Lung (tissue), 12 donors: ENCODE results near the gene COL4A6. TPM values are rescaled to one million over a fixed set of nuclear protein-coding genes. Genes with fewer than 3 reads are reported as not detected.

Experiments used
- ATAC-seq: fragments of 200-7000 bp; cut with Tn5 transposase; one replicate; pipeline ENCODE4 v1.9.1; 2020; ENCODE audit warnings: moderate number of reproducible peaks; ENCODE audit not compliant: insufficient read depth, low FRiP score
- DNase-seq, 3 donors: peaks; one replicate each; pipeline ENCODE4 v3.0.0-alpha.2; 2013 to 2017
- H3K27ac ChIP-seq, 2 donors: one replicate each; pipeline ENCODE4 v1.5.1; 2013; ENCODE audit warnings: mild to moderate bottlenecking in 2 of 2, moderate library complexity in 2 of 2, control low read depth in 1 of 2, inconsistent platforms in 1 of 2, low read depth in 1 of 2, low read length in 1 of 2
- H3K27me3 ChIP-seq, 3 donors: one replicate each; pipeline ENCODE4 v1.5.1; 2013; ENCODE audit warnings: low read length in 2 of 3; ENCODE audit not compliant: control insufficient read depth in 3 of 3, insufficient read depth in 3 of 3
- H3K36me3 ChIP-seq, 4 donors: one replicate each; pipeline ENCODE4 v1.5.1; 2013; ENCODE audit warnings: low read length in 4 of 4, mild to moderate bottlenecking in 1 of 4, moderate library complexity in 1 of 4; ENCODE audit not compliant: control insufficient read depth in 4 of 4, insufficient read depth in 4 of 4
- H3K4me1 ChIP-seq, 5 donors: one replicate each; pipeline ENCODE4 v1.5.1; 2013; ENCODE audit warnings: low read length in 5 of 5, mild to moderate bottlenecking in 2 of 5, moderate library complexity in 1 of 5; ENCODE audit not compliant: control insufficient read depth in 5 of 5, insufficient read depth in 5 of 5
- H3K4me3 ChIP-seq: one replicate; pipeline ENCODE4 v1.5.1; 2013; ENCODE audit warnings: mild to moderate bottlenecking, control low read depth, moderate library complexity
- H3K9ac ChIP-seq, 2 donors: one replicate each; pipeline ENCODE4 v1.5.1; 2013; ENCODE audit warnings: low read length in 2 of 2, control low read depth in 1 of 2; ENCODE audit not compliant: insufficient read depth in 1 of 2
- H3K9me3 ChIP-seq, 4 donors: one replicate each; pipeline ENCODE4 v1.5.1; 2013; ENCODE audit warnings: low read length in 3 of 4, mild to moderate bottlenecking in 1 of 4, moderate library complexity in 1 of 4; ENCODE audit not compliant: control insufficient read depth in 4 of 4, insufficient read depth in 3 of 4
- WGBS, 2 donors: extraction: QIAGEN DNeasy Blood & Tissue Kit; methylation state at CpG; one replicate each; pipeline ENCODE4 v1.1.7; 2013; 5-methylcytosine and 5-hydroxymethylcytosine counted together
- polyA plus RNA-seq, 2 donors: library from polyadenylated mRNA; stranded (reverse); fragments of 200-250 nt; gene quantifications; one replicate each; pipeline ENCODE4 v1.2.1, GENCODE V29; 2013
- total RNA-seq, 2 donors: library from RNA; depleted of rRNA in 1 of 2; stranded (reverse); fragments of >200 nt in 1 of 2; gene quantifications; one replicate each; pipeline ENCODE4 v1.2.1, GENCODE V29; 2014 to 2021
- TF ChIP-seq, protein P1 (sequence below): IDR thresholded peaks from 2 replicates; pipeline ENCODE4 v1.5.1; 2012; ENCODE audit warnings: mild to moderate bottlenecking; ENCODE audit errors: control extremely low read depth, extremely low read depth
- donor health status: control.
- donor health status: control.
- donor health status: Bipolar disorder and iron deficiency.
- donor health status: healthy.
- donor health status: DM: yes; HTN: yes; CAD: no.

The COL4A6 gene
- total and polyA plus RNA-seq, 4 donors, result 0.57 to 16.7 (median 1.6) TPM

DNA sequence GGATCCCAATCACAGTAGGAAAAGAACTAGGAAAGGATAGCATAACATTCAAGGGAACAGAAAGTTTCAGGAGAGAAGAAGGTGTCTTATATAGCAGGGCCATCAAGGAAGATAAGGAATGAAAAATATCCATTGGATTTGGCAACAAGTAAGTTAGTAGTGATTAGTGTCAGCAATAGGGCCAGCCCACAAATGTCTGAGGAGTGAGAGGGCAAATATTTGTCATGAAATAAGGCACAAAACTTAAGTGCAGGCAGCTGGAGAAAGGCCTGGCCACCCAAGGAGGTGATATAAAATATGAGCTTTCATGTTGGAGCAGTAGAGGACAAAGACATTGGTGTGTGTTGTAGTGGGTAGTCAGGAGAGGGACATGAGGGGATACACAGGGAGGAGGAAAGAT, 132.1 kb downstream of the COL4A6 start:
- TF ChIP-seq, protein P1, sequence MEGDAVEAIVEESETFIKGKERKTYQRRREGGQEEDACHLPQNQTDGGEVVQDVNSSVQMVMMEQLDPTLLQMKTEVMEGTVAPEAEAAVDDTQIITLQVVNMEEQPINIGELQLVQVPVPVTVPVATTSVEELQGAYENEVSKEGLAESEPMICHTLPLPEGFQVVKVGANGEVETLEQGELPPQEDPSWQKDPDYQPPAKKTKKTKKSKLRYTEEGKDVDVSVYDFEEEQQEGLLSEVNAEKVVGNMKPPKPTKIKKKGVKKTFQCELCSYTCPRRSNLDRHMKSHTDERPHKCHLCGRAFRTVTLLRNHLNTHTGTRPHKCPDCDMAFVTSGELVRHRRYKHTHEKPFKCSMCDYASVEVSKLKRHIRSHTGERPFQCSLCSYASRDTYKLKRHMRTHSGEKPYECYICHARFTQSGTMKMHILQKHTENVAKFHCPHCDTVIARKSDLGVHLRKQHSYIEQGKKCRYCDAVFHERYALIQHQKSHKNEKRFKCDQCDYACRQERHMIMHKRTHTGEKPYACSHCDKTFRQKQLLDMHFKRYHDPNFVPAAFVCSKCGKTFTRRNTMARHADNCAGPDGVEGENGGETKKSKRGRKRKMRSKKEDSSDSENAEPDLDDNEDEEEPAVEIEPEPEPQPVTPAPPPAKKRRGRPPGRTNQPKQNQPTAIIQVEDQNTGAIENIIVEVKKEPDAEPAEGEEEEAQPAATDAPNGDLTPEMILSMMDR, result no peak
- H3K9me3 ChIP-seq, result no peaks in the 10 kb centered on the region
- peaks cover 0 to 15% (median 2%) of the 10 kb centered on the region in 5 donors for H3K4me1 ChIP-seq
- peaks cover 0 to 42% (median 11%) of the 10 kb centered on the region in 3 donors for H3K27me3 ChIP-seq
- no peak for DNase-seq
- no peak overlapping the region for H3K27ac ChIP-seq
- H3K4me3 ChIP-seq, result no peak overlapping the region
- ATAC-seq, result no peak
- no peaks in the 10 kb centered on the region for H3K36me3 ChIP-seq
- no peak overlapping the region for H3K9ac ChIP-seq

DNA sequence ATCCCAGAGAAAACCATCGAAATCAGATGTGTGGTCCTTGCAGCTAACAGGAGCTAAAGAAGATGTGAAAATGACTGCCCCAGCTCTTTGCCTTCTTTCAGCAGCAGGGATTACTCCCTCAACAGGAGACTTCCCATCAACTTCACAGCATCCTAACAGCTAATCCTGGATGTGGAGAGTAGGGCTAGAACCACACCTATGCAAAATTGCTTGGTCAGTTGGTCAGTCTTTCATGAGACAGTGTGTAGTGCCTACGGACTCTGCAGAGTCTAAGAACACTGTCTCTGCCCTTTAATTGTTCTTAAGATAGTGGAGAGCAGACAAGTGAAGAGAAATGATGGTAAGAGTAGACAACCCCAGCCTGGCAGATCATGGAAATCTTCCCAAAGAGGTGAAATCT, 133.5 kb downstream of the COL4A6 start:
- H3K9ac ChIP-seq, result no peak overlapping the region
- ATAC-seq (no peak), DNase-seq (no peak)
- H3K9me3 ChIP-seq, result no peaks in the 10 kb centered on the region
- TF ChIP-seq, protein P1, result no peak
- WGBS, 2 donors, result 54 to 75% methylated on average over 2 of the region's 2 CpGs
- no peaks in the 10 kb centered on the region for H3K36me3 ChIP-seq
- peaks cover 0 to 47% (median 11%) of the 10 kb centered on the region in 3 donors for H3K27me3 ChIP-seq
- H3K4me1 ChIP-seq, result peaks cover 0 to 25% (median 0%) of the 10 kb centered on the region in 5 donors
- no peak overlapping the region for H3K4me3 ChIP-seq
- no peak overlapping the region for H3K27ac ChIP-seq

DNA sequence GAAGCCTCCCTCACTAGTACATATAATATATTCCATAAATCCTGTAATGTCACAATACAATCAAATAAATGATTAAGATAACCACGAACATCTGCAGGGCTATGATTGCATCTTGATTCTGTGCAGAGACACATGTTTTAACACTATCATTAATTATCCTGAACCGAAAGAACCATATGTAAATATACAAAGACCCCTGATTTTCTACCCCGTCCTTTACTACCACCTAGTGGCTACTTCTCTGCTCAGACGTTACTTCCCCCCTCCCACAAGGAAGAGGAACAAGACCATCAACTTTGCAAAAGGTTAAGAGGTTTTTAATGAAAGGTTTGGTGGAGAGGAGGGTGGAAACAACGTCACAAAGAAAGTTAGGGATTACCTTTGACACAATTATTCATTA, 134.0 kb downstream of the COL4A6 start:
- Histone ChIP-seq H3K9me3 (no peaks in the 10 kb centered on the region), H3K9ac (no peak overlapping the region), H3K4me1 (peaks cover 0 to 30% (median 1%) of the 10 kb centered on the region in 5 donors), H3K4me3 (no peak overlapping the region), H3K27me3 (peaks cover 0 to 47% (median 11%) of the 10 kb centered on the region in 3 donors), H3K27ac (no peak overlapping the region), H3K36me3 (no peaks in the 10 kb centered on the region)
- TF ChIP-seq, protein P1, result no peak
- WGBS, 2 donors, result 3 to 7% methylated on average over 5 of the region's 5 CpGs
- DNase-seq, result peak in 2 of 3 donors; percentile 52 to 63
- no peak for ATAC-seq

DNA sequence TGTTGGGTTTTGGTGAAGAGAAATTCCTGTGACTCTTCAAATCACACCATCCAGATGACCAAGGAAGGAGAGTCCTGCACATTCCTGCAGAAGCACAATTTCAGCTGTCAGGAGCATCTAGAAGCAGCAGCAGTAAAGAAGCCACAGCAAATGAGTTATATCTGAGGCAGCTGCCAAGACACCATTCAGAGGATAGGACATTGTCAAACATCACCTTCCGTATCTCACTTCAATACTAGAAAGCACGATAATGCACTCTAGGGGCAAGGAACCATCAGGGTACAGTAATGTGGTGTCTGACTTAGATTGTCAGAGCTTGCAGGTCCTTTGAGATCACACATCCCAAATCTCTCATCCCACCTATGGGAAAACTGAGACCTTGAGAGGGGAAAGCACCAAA, 134.5 kb downstream of the COL4A6 start:
- DNase-seq (peak in 1 of 3 donors; percentile 22), ATAC-seq (no peak)
- H3K4me1 ChIP-seq, result peaks cover 0 to 36% (median 3%) of the 10 kb centered on the region in 5 donors
- TF ChIP-seq, protein P1, result no peak
- H3K9ac ChIP-seq, result no peak overlapping the region
- peaks cover 0 to 49% (median 11%) of the 10 kb centered on the region in 3 donors for H3K27me3 ChIP-seq
- H3K9me3 ChIP-seq, result no peaks in the 10 kb centered on the region
- H3K27ac ChIP-seq, result no peak overlapping the region
- WGBS, 2 donors, result 67 to 90% methylated on average over 2 of the region's 2 CpGs
- H3K4me3 ChIP-seq, result no peak overlapping the region
- H3K36me3 ChIP-seq, result no peaks in the 10 kb centered on the region
